Effector memory CD4-positive, alpha-beta T cell (primary cell): ENCODE results near the gene CCDC57.
"Not testable (repeated sequence)": the region's sequence is repeated elsewhere in the genome, so short reads cannot be mapped to it uniquely, and the experiment has no call there.

ENCODE experiments used
- DNase-seq, 3 donors: peaks; one replicate each; pipeline ENCODE4 v3.0.0-alpha.2; 2020
- H3K27ac ChIP-seq: 2 replicates; pipeline ENCODE4 v1.7.0; 2013; ENCODE audit warnings: mild to moderate bottlenecking, low read length, moderate library complexity; ENCODE audit not compliant: insufficient read depth, poor library complexity, severe bottlenecking
- H3K27me3 ChIP-seq: replicated peaks from 2 replicates; pipeline ENCODE4 v1.7.0; 2013; ENCODE audit warnings: mild to moderate bottlenecking, low read length; ENCODE audit not compliant: insufficient read depth, control insufficient read depth, poor library complexity, severe bottlenecking
- H3K36me3 ChIP-seq: 2 replicates; pipeline ENCODE4 v1.7.0; 2013; ENCODE audit warnings: mild to moderate bottlenecking, low read length, moderate library complexity; ENCODE audit not compliant: control insufficient read depth, insufficient read depth
- H3K4me1 ChIP-seq: 2 replicates; pipeline ENCODE4 v1.7.0; 2013; ENCODE audit warnings: low read length, mild to moderate bottlenecking; ENCODE audit not compliant: control insufficient read depth, insufficient read depth, poor library complexity, severe bottlenecking
- H3K4me3 ChIP-seq: 2 replicates; pipeline ENCODE4 v1.7.0; 2013; ENCODE audit warnings: low read length, low read depth, mild to moderate bottlenecking; ENCODE audit not compliant: insufficient read depth, poor library complexity, severe bottlenecking
- H3K9me3 ChIP-seq: 2 replicates; pipeline ENCODE4 v1.7.0; 2013; ENCODE audit warnings: mild to moderate bottlenecking, low read length, moderate library complexity; ENCODE audit not compliant: control insufficient read depth

The CCDC57 gene

DNA sequence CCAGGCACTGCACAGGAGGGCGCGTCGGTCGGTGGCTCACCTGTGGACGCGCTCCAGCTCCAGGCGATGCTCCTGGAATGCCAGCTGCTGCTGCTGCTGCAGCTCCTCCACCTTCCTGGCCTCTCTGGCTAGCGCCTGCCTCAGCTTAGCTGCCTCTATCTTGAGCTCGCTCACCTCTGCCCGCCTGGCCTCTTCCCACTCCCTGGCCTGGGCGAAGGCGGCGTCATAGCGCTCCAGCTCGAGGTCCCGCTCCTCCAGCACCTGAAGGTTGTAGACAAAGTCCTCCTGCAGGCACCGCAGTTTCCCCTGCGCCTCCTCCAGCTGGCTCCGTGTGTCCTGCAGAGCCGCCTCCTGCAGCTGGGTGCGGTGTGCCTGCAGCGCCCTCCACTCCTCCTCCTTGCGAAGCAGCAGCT is 11.1 kb downstream of the CCDC57 start:
- Histone ChIP-seq H3K27me3 (no peaks in the 10 kb centered on the region), H3K4me3 (no peak overlapping the region), H3K36me3 (no peaks in the 10 kb centered on the region), H3K4me1 (peaks cover 39% of the 10 kb centered on the region), H3K27ac (peak overlapping the region; percentile 56), H3K9me3 (no peaks in the 10 kb centered on the region)
- no peak for DNase-seq

DNA sequence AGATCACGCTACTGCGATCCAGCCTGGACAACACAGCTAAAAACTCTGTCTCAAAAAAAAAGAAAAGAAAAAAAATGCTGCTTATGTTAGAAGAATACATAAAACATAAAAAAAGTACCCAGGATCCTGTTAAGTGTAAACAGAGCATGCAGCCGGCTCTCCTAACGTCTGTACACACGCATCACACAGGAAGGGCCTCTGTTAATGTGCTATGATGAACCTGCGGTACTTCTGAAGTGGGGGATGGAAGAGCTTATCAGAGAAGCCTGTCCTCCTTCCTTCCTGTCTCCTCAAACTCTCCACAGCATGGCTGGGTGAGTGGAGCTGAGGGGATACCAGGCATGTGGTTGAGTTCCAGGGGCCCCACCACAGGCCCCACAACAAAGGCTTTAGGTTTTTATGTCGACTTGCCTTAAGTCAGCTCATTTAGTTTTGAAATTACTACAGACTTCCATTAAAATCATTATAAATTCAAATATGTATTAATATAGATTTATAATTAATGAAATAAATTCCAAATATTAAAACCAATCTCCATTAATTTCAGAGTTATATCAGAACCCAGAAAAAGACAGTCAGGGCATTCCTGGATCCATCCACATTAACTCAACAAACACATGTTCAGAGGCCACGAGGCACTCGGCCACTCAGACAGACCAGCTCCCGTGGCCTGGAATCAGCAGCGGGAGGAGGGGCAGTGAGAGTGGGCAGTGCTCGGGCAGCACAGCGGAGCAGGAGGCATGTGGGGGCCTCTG is 11.7 kb downstream of the CCDC57 start:
- Histone ChIP-seq H3K27ac (peak overlapping the region; percentile 56), H3K4me3 (no peak overlapping the region), H3K36me3 (no peaks in the 10 kb centered on the region), H3K27me3 (no peaks in the 10 kb centered on the region), H3K4me1 (peaks cover 33% of the 10 kb centered on the region), H3K9me3 (no peaks in the 10 kb centered on the region)
- DNase-seq = peak; percentile 46 to 78 (median 54)

DNA sequence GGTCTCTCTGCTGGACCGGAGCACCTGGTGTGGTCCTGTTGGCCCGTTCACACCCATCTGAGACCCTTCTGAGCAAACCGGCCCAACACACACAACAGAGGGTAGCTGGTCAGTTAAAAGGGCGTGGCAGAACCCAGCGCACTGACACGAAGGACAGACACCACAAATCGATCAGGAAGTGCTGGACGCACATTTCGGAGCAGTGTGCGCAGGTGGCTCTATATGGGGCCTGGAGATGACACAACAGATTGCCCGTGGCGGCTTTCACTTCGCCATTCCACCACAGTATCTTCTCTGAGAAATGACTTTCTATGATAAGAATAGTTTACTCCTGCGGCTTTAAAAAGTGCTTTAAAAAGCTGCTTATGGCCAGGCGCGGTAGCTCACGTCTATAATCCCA is 12.5 kb downstream of the CCDC57 start:
- no peak for DNase-seq
- Histone ChIP-seq H3K4me1 (peaks cover 28% of the 10 kb centered on the region), H3K27me3 (no peaks in the 10 kb centered on the region), H3K9me3 (no peaks in the 10 kb centered on the region), H3K4me3 (no peak overlapping the region), H3K27ac (peak overlapping the region; percentile 56), H3K36me3 (peaks cover 2% of the 10 kb centered on the region)

DNA sequence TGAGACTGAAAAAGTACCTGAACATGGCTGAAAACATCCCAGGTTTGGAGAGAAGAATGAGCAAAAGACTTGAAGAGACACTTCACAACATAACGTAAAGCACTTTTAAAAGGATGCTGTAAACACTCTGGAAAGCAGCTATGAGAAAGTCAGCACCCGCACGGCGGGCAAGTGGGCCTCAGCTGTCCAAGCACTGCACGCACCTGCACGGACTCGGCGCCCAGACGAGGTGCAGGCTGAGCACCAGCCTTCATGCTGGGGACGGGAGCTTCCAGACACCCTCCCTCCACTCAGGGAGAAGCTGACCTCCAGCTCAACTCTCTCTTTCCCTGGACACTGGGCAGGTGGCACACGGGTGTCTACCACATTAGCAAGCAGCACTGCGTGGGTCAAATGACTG is 13.1 kb downstream of the CCDC57 start:
- DNase-seq = no peak
- no peaks in the 10 kb centered on the region for H3K9me3 ChIP-seq
- H3K27me3 ChIP-seq = no peaks in the 10 kb centered on the region
- H3K36me3 ChIP-seq = peaks cover 9% of the 10 kb centered on the region
- no peak overlapping the region for H3K27ac ChIP-seq
- H3K4me3 ChIP-seq = no peak overlapping the region
- H3K4me1 ChIP-seq = peaks cover 28% of the 10 kb centered on the region

DNA sequence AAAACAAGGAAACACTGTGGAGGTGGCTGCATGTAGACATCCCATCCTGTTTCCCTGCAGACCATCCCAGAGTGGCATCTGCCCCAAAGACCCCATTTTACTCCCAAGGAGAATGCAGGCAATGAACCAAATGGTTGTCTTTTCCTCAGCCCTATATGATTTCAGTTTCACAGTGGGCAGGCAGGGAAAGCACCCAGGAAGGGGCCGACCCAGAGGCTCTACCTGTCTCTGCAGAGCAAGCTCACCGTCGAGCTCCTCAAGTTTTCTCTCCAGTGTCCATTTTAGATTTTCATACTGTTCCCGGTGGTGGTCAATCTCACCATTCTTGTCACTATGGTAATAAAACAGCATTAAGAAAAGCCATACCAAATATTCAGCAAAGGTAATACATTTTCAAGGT is 14.6 kb downstream of the CCDC57 start:
- H3K27ac ChIP-seq = no peak overlapping the region
- H3K4me1 ChIP-seq = peaks cover 28% of the 10 kb centered on the region
- H3K4me3 ChIP-seq = no peak overlapping the region
- H3K36me3 ChIP-seq = peaks cover 16% of the 10 kb centered on the region
- H3K27me3 ChIP-seq = no peaks in the 10 kb centered on the region
- H3K9me3 ChIP-seq = no peaks in the 10 kb centered on the region
- DNase-seq = no peak

DNA sequence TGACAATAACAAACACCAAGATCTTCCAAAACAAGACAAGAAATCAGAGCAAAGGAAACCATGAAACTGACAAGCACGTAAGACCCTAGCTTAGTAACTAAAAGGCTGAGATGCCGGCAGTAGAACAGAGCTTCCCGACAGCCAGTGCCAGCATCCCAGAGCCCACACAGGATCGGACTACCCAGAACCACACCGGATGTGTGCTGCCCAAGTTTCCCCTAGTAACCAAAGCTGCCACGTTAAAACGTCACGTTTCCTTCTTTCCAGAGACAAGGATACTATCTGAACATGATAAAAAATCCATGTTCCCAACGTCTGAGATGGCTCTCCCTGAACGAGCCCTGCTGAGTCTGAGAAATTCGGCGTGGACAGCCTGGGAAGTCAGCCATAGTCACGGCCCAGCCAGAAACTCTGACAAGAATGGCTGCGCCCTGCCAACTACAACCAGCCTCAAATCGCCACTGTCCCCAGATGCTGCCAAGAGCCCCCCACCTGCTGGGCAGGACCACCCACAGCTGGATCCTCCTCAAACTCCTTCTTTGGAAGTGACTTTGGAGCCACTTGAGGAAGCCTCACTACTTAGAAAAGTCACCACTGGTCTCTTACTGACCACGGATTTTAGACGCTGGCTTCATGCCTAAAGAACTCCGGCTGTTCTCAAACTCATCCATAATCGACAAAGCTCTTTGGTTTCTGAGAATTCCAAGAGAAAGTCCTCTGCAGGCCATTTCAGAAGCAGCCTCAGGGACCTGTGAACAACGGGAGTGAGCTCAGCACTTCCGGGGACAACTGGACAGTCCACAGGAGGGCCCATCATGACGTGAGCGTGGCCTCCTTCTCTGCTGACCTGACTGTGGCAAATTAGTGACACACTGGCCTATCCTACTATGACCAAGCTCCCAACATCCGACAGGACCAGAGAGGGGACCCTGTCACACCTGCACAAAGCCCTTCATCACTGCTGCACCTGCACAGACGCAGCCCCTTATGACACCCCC is 16.7 kb downstream of the CCDC57 start:
- H3K4me3 ChIP-seq = no peak overlapping the region
- no peaks in the 10 kb centered on the region for H3K9me3 ChIP-seq
- H3K27me3 ChIP-seq = no peaks in the 10 kb centered on the region
- H3K36me3 ChIP-seq = peaks cover 22% of the 10 kb centered on the region
- H3K27ac ChIP-seq = no peak overlapping the region
- peaks cover 21% of the 10 kb centered on the region for H3K4me1 ChIP-seq
- no peak for DNase-seq

DNA sequence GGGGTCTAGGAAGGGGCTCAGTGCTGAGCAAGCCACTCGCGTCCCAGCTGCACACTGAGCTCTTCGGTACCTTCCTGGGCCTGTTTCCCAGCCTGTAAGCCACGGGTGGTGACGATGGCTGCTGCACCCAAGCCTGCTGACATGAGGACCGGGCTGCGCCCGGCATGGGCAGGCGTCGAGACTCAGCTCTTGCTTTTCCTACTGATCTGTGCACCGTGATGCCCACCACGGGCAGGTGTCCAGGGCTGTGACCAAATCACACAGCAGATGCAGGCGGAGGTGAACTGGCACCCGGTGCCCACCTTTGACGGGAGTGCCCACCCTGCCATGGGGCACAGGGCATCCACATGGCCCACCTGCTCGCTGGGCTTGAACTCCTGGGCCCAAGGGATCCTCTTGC is 17.9 kb downstream of the CCDC57 start:
- no peaks in the 10 kb centered on the region for H3K9me3 ChIP-seq
- H3K4me1 ChIP-seq = peaks cover 12% of the 10 kb centered on the region
- no peak for DNase-seq
- H3K4me3 ChIP-seq = no peak overlapping the region
- peaks cover 22% of the 10 kb centered on the region for H3K36me3 ChIP-seq
- no peak overlapping the region for H3K27ac ChIP-seq
- H3K27me3 ChIP-seq = no peaks in the 10 kb centered on the region

DNA sequence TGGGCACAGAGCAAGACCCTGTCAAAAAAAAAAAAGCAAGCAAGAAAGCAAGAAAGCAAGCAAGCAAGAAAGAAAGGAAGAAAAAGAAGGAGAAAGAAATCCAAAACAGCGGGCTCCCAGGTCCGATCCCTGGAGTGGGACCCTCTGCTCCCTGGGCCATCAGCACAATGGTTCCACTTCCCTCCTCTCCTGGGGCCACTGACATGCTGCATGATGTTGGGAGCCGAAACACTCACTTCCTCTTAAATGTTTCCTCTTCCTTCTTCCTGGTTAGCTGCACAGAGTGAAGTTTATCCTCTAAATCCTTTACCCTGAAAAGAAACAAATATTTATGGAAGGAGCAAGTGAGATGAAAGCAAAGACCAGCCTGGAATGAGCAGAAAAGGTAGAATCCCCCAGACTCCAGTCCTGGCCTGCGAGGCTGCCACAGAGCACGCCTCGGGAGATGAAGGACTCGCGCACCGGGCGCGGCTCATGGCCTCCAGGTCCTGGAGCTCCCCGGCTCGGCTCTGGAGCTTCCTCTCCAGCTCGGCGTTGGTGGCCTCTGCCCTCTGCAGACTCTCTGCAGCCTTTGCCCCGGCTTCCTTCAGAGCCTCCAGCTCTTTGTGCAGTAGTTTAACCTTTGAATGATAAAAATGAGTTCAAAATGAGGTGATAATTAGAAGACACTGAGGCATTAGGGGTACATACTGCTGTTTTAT is 19.0 kb downstream of the CCDC57 start:
- Histone ChIP-seq H3K9me3 (no peaks in the 10 kb centered on the region), H3K36me3 (peaks cover 22% of the 10 kb centered on the region), H3K27me3 (no peaks in the 10 kb centered on the region), H3K4me1 (peaks cover 8% of the 10 kb centered on the region), H3K4me3 (no peak overlapping the region), H3K27ac (no peak overlapping the region)
- no peak for DNase-seq

DNA sequence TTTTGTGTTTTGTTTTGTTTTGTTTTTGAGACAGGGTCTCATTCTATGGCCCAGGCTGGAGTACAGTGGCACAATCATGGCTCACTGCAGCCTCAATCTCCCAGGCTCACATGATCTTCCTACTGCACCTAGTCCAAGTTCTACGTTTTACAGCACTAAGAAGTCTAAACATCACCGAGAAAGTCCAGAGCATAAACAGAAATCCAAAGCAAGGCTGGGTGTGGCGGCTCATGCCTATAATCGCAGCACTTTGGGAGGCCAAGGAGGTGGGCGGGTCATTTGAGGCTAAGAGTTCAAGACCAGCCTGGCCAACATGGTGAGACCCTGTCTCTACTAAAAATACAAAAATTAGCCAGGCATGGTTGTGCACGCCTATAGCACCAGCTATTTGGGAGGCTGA is 19.6 kb downstream of the CCDC57 start:
- not testable (repeated sequence) for H3K9me3 ChIP-seq, H3K4me3 ChIP-seq, DNase-seq, H3K27ac ChIP-seq, H3K4me1 ChIP-seq, H3K27me3 ChIP-seq
- H3K36me3 ChIP-seq = peaks cover 22% of the 10 kb centered on the region
